GM23248 (cell line): Measurements from ENCODE around the gene CCT6B. TPM values are rescaled to one million over a fixed set of nuclear protein-coding genes. Genes with fewer than 3 reads are reported as not detected.

ENCODE experiments used
- DNase-seq: peaks from one replicate; pipeline ENCODE4 v3.0.0-alpha.2; 2015
- H2AFZ ChIP-seq: fragments of 200-600 bp; sonication (generic); 2 replicates; pipeline ENCODE4 v1.6.1; 2016; ENCODE audit warnings: antibody characterized with exemption
- H3F3A ChIP-seq: fragments of 200-600 bp; sonication (generic); 2 replicates; pipeline ENCODE4 v1.6.1; 2016; ENCODE audit warnings: mild to moderate bottlenecking, antibody characterized with exemption, mixed run types; ENCODE audit not compliant: insufficient read depth
- H3K27ac ChIP-seq: fragments of 200-600 bp; sonication (generic); 2 replicates; pipeline ENCODE4 v1.5.1; 2016; ENCODE audit warnings: mild to moderate bottlenecking
- H3K27me3 ChIP-seq: fragments of 200-600 bp; sonication (generic); replicated peaks from 2 replicates; pipeline ENCODE4 v1.6.1; 2016; ENCODE audit warnings: mild to moderate bottlenecking; ENCODE audit not compliant: insufficient read depth
- H3K36me3 ChIP-seq: fragments of 200-600 bp; sonication (generic); 2 replicates; pipeline ENCODE4 v1.6.1; 2016; ENCODE audit warnings: low read depth, mild to moderate bottlenecking
- H3K4me1 ChIP-seq: fragments of 200-600 bp; sonication (generic); 2 replicates; pipeline ENCODE4 v1.6.1; 2016; ENCODE audit warnings: mild to moderate bottlenecking; ENCODE audit not compliant: insufficient read depth
- H3K4me2 ChIP-seq: fragments of 200-600 bp; sonication (generic); one replicate; pipeline ENCODE4 v1.6.1; 2016; ENCODE audit warnings: mild to moderate bottlenecking; ENCODE audit not compliant: unreplicated experiment
- H3K4me3 ChIP-seq: fragments of 200-600 bp; sonication (generic); 2 replicates; pipeline ENCODE4 v1.5.1; 2016; ENCODE audit warnings: mild to moderate bottlenecking
- H3K79me2 ChIP-seq: fragments of 200-600 bp; sonication (generic); 2 replicates; pipeline ENCODE4 v1.6.1; 2016; ENCODE audit warnings: mild to moderate bottlenecking; ENCODE audit not compliant: insufficient read depth
- H3K9ac ChIP-seq: fragments of 200-600 bp; sonication (generic); 2 replicates; pipeline ENCODE4 v1.6.1; 2016; ENCODE audit warnings: mild to moderate bottlenecking
- H3K9me2 ChIP-seq: fragments of 200-600 bp; sonication (generic); 2 replicates; pipeline ENCODE4 v1.6.1; 2016; ENCODE audit warnings: mixed run types, mild to moderate bottlenecking, moderate library complexity; ENCODE audit not compliant: insufficient read depth
- H3K9me3 ChIP-seq: fragments of 200-600 bp; sonication (generic); one replicate; pipeline ENCODE4 v1.6.1; 2017; ENCODE audit warnings: low read depth
- H4K20me1 ChIP-seq: fragments of 200-600 bp; sonication (generic); 2 replicates; pipeline ENCODE4 v1.6.0; 2016; ENCODE audit not compliant: insufficient read depth
- EZH2 ChIP-seq: fragments of 200-600 bp; sonication (generic); IDR thresholded peaks from 2 replicates; pipeline ENCODE4 v1.6.1; 2018; ENCODE audit warnings: antibody characterized with exemption, mild to moderate bottlenecking; ENCODE audit not compliant: insufficient read depth, poor library complexity, severe bottlenecking
- EZH2phosphoT487 ChIP-seq: fragments of 200-600 bp; sonication (generic); IDR thresholded peaks from 2 replicates; pipeline ENCODE4 v1.6.1; 2018; ENCODE audit warnings: antibody characterized with exemption, moderate library complexity, mild to moderate bottlenecking, low read depth; ENCODE audit not compliant: insufficient read depth
- WGBS, 2 experiments: methylation state at CpG; one replicate each; pipeline ENCODE4 v1.1.6; 2015 to 2017; ENCODE audit warnings: low lambda C conversion rate in 2 of 2, low coverage in 1 of 2; ENCODE audit errors: missing lambda C conversion rate in 2 of 2; 5-methylcytosine and 5-hydroxymethylcytosine counted together
- in situ Hi-C: fragments of 300-500 bp; cut with MboI; formaldehyde crosslinking; loops from 2 replicates; pipeline ENCODE4 v1.15.0; 2020
- polyA plus RNA-seq: library from polyadenylated mRNA; unstranded; fragments of >200 nt; fragmentation: Nextera tagmentation; extraction: Ambion mirVana; gene quantifications from 2 replicates; pipeline ENCODE4 v1.2.1, GENCODE V29; 2016
- total RNA-seq: library from RNA; depleted of rRNA; stranded (reverse); fragments of >200 nt; shearing (Covaris generic); gene quantifications from 2 replicates; pipeline ENCODE4 v1.2.3, GENCODE V29; 2014

The CCT6B gene
- total and polyA plus RNA-seq, 2 experiments from 2014 or later, result 2.2 to 3.8 TPM

DNA sequence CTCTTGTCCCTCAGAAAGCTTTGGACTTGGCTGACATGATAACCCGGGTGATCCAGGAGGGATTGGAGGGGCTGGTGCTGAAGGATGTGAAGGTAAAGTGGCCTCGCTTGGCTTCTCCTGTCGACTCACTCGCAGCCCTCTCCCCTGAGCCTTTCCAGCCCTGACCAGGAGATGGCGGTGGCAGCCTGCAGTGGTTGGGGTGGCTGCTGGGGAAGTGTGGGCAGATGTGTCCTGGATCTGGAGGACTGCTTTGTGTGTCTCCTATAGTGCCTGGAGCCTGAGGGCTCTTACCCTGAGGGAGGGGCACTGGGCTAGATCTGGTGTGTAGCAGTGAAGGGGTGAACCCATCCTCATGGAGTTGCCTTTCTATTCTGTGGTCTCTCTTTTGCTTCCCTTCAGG lies 36.9 kb upstream of the CCT6B start:
- no peak for TF ChIP-seq EZH2
- TF ChIP-seq EZH2phosphoT487, result no peak
- Histone ChIP-seq H3K27me3 (no peaks in the 10 kb centered on the region), H3F3A (no peaks in the 10 kb centered on the region), H3K36me3 (peaks cover 3% of the 10 kb centered on the region; the same call in 1 of the 2 replicates), H3K4me2 (no peak overlapping the region), H3K9ac (no peak overlapping the region), H3K27ac (no peak overlapping the region), H3K4me1 (no peaks in the 10 kb centered on the region), H3K9me3 (no peaks in the 10 kb centered on the region), H3K4me3 (no peak overlapping the region), H2AFZ (no peak overlapping the region), H3K9me2 (no peaks in the 10 kb centered on the region), H3K79me2 (no peaks in the 10 kb centered on the region), H4K20me1 (no peaks in the 10 kb centered on the region)
- 48 to 55% methylated on average over 5 of the region's 5 CpGs for WGBS, 2 experiments
- peak; percentile 84 for DNase-seq
- in situ Hi-C loops, result no loop called here

DNA sequence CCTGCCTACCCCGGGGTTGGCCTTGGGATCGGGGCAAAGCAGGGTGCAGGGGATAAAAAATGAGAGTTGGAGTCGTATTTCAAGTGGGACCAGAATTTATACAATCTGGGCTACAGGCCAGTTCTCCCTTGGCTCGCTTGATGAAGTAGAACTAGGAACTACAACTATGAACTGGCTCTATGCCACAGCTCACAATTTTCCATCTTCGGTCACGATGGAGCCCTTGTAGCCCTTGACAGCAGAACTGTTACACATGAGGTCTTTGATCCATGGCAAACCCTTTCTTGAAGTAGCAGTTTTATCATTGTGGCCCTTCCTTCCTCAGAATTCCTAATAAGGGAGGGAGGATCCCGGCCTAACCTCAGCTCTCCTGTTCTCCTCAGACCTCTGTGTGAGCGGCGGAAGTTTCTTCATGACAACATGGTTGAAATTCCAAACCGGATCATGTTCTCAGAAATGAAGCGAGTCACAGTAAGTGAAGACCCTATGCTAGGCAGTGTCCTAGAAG lies 36.1 kb upstream of the CCT6B start:
- Histone ChIP-seq H3K4me2 (no peak overlapping the region), H3K4me3 (no peak overlapping the region), H3K9me3 (no peaks in the 10 kb centered on the region), H2AFZ (no peak overlapping the region), H3K9me2 (no peaks in the 10 kb centered on the region), H3F3A (no peaks in the 10 kb centered on the region), H3K27ac (no peak overlapping the region), H3K36me3 (peaks cover 3% of the 10 kb centered on the region; the same call in 1 of the 2 replicates), H3K4me1 (no peaks in the 10 kb centered on the region), H3K79me2 (no peaks in the 10 kb centered on the region), H4K20me1 (no peaks in the 10 kb centered on the region), H3K9ac (no peak overlapping the region), H3K27me3 (no peaks in the 10 kb centered on the region)
- no peak for DNase-seq
- whole genome bisulfite sequencing, 2 experiments, result 68 to 73% methylated on average over 11 of the region's 11 CpGs
- TF ChIP-seq EZH2, result no peak
- TF ChIP-seq EZH2phosphoT487, result no peak
- in situ Hi-C loops, result no loop called here

DNA sequence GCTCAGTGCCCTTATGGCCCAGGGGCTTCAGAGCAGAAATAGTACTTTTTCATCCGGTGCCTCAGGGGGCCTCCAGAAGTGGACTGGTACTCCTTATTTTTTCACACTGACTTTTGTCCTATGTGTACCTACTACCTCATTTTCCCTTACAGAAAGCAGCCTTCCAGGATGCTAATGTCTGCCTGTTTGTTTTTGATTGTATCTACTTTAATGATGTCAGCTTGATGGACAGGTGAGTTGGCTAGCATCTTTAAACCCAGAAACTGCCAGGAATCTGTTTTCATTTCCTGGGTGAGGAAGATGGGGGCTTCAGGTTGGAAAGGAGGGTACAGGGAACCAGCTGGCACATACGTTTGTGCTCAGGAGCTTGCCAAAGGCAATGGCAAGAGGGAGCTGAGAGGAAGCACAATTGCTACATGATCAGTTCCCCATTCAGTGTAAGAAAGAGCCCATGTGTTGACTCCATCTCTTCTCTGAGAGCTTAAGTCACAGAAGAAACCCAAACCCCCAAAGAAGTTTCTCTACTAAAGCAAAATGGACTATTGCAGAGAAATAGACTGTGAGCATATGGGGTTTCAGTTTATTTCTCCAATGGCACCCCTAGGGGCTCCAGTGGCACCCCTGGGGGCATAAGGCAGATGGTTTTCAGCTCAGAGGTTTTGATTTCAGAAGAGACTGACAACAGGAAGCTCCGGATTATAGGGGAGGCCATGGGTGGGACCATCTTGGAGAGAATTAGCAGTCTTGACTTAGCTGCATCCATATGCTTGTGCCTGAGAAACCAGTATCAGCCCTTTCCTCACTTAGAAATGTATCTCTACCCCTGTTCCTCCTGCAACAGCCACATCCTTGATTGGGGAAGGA lies 35.4 kb upstream of the CCT6B start:
- Histone ChIP-seq H4K20me1 (no peaks in the 10 kb centered on the region), H3K9ac (no peak overlapping the region), H3K4me3 (no peak overlapping the region), H3K9me3 (no peaks in the 10 kb centered on the region), H3K36me3 (peaks cover 3% of the 10 kb centered on the region; the same call in 1 of the 2 replicates), H3K27ac (no peak overlapping the region), H3F3A (no peaks in the 10 kb centered on the region), H3K79me2 (no peaks in the 10 kb centered on the region), H3K27me3 (no peaks in the 10 kb centered on the region), H2AFZ (no peak overlapping the region), H3K9me2 (no peaks in the 10 kb centered on the region), H3K4me1 (no peaks in the 10 kb centered on the region), H3K4me2 (no peak overlapping the region)
- 64 to 74% methylated on average over 3 of the region's 3 CpGs for WGBS, 2 experiments
- in situ Hi-C loops, result no loop called here
- TF ChIP-seq EZH2 (no peak), EZH2phosphoT487 (no peak)
- DNase-seq, result no peak

DNA sequence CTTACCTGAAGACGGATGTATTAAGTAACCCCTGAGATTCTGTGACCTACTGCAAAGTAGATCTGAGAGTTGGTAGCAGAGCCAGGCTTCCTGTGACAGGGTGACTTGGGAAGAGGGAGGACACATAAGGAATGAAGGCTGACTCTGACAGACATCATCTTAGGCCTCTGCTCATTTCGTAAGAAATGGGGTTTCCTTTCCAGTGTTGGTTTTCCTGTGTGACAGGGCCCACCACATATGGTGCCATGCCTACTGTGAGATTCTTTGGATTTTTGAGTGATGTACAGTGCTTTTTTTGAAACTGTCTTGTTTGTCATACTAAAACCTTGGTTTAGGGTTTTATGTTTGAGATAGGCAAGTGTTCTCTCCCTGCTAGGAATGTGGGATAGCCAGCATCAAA lies 31.8 kb upstream of the CCT6B start:
- Histone ChIP-seq H3K4me2 (no peak overlapping the region), H3K27ac (no peak overlapping the region), H3K27me3 (no peaks in the 10 kb centered on the region), H3K4me1 (no peaks in the 10 kb centered on the region), H3K9ac (no peak overlapping the region), H3K4me3 (no peak overlapping the region), H3K9me2 (no peaks in the 10 kb centered on the region), H2AFZ (no peak overlapping the region), H3K79me2 (no peaks in the 10 kb centered on the region), H3F3A (no peaks in the 10 kb centered on the region), H3K9me3 (no peaks in the 10 kb centered on the region), H3K36me3 (peaks cover 16% of the 10 kb centered on the region; the same call in 1 of the 2 replicates), H4K20me1 (no peaks in the 10 kb centered on the region)
- DNase-seq, result no peak
- no peak for TF ChIP-seq EZH2phosphoT487
- no peak for TF ChIP-seq EZH2
- in situ Hi-C loops, result no loop called here
- 79 to 86% methylated on average over 2 of the region's 2 CpGs for WGBS, 2 experiments
